Measurements from ENCODE around the gene VWA8. TPM values are rescaled to one million over a fixed set of nuclear protein-coding genes. Genes with fewer than 3 reads are reported as not detected.

VWA8 gene
- 10 to 100 TPM; 17.3 to 17.4 TPM for total RNA-seq

GRCh38 chr13:41960637-41961465 is at the start of gene VWA8:
Gene VWA8, minus strand, starts transcription at chr13:41961109. Its CDS starts 94 bp downstream, at chr13:41961015.

Small RNA genes lying within 50 kb of the gene (microRNA-seq; reads per million reads assigned to microRNA genes)
- gene MIR5006 (ENCODE audit: borderline microRNAs expressed, borderline replicate concordance) = not detected

Other genes with a start within 250 kb of the VWA8 start
- 10 to 100 TPM; 19.5 to 20.2 TPM for gene DGKH, start 87.5 kb upstream of the VWA8 start, total RNA-seq